Right ventricle myocardium superior (tissue), 1 donor: ENCODE measurements around the gene SURF6. TPM values are rescaled to one million over a fixed set of nuclear protein-coding genes. Genes with fewer than 3 reads are reported as not detected.
"Not testable (repeated sequence)": the region's sequence is repeated elsewhere in the genome, so short reads cannot be mapped to it uniquely, and the experiment has no call there.

ENCODE experiments used
- ATAC-seq: fragments of 200-7000 bp; cut with Tn5 transposase; one replicate; pipeline ENCODE4 v1.9.1; 2020; ENCODE audit warnings: mild to moderate bottlenecking; ENCODE audit not compliant: poor library complexity
- DNase-seq: peaks from one replicate; pipeline ENCODE4 v3.0.0-alpha.2; 2020
- intact Hi-C: fragments of 100-400 bp; cut with DNase I; formaldehyde crosslinking; loops from one replicate; pipeline ENCODE4 v1.11.2; 2022
- total RNA-seq: library from RNA; stranded (reverse); fragmentation: NEBNext Ultra II Directional; extraction: Animal tissue kit (Norgen Biotek cat#: 25700); gene quantifications from one replicate; pipeline ENCODE4 v1.2.1, GENCODE V29; 2021
- donor health status: DM: no; HTN: yes; CAD: no; lungs with severe emphysema.

SURF6 gene
- total RNA-seq, 1 donor from 2014 or later: 11.1 TPM

DNA sequence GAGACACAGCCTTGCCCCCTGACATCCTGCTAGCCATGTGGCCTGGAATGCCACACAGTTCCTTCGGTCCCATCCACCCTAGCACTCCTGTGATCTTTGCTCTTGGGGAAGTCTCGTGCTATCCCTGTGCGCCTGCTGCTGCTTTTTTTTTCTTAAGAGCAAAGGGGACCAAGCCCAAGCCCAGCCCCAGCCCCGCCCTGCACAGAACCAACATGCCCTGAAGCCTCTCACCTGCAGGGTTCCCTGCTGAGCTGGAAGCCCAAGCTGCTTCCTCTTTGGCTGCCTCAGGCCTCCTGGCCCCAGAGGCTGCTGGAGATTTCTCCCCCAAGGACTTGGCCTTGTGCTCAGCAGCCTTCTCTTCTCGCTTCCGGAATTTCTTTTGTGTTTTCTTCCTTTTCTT, 1.8 kb downstream of the SURF6 start:
- no peak for ATAC-seq
- no peak for DNase-seq
- intact Hi-C loops: loop anchor here (5.0 kb wide), 1 partner anchor 147 kb away; no protein-coding TSS in a partner anchor

DNA sequence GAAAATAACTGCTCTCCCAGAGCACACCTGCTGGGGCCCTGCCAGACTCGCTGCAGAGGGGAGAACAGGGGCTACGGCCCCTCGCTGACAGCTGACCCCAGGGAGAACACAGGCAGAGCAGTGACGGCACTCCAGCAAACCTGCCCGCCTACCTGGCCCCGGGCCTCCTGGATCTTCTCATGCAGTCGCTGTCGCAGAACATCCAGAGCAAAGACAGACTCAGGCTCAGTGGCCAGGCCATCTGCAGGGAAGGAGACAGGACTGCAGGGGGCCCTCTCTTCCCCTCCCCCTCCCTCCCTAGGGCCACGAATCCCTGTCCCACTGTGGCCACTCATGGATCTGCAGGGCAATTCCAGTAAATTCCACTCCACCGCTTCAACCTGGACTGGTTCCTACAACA, 2.4 kb downstream of the SURF6 start:
- intact Hi-C loops: loop anchor here (5.0 kb wide), 1 partner anchor 146 kb away; no protein-coding TSS in a partner anchor
- ATAC-seq (no peak), DNase-seq (no peak)

DNA sequence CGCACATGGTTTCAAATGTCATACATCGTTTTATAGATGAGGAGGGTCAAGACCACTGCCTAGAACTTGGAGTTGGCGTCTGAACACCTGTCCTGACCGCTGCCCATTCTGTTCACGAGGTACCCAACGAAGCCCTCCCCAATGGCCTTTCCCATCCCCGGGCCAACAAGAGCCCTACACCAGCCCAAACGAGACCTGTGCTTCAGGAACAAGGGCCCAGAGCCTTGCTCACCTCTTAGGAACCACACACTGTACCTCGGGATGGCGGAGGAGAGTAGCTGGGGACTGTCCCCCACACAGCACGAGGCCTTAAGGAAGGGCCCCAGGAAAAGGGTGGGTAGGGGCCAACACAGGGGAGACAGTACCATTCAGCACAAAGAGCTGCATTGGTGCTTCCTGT, 3.0 kb downstream of the SURF6 start:
- DNase-seq (no peak), ATAC-seq (no peak)
- intact Hi-C loops: loop anchor here (5.0 kb wide), 1 partner anchor 146 kb away; no protein-coding TSS in a partner anchor

DNA sequence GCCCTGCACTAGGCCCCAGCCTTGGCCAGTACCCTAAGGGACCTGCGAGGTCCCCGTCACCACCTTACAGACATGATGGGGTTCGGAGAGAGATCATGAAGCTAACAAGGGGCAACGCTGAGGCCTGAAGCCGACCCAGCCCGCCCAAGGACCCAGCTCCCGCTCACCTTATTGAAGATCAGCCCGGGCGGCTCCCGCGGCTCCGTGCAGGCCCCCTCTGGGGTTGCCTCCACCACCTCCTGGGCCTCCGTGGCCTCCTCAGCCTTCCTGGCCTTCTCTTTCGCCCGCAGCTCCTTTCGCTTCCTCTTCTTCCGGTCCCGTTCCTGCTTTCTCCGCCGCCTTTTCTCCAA, 3.6 kb downstream of the SURF6 start:
- ATAC-seq: no peak
- intact Hi-C loops: loop anchor here (5.0 kb wide), 1 partner anchor 145 kb away; no protein-coding TSS in a partner anchor
- DNase-seq: no peak

DNA sequence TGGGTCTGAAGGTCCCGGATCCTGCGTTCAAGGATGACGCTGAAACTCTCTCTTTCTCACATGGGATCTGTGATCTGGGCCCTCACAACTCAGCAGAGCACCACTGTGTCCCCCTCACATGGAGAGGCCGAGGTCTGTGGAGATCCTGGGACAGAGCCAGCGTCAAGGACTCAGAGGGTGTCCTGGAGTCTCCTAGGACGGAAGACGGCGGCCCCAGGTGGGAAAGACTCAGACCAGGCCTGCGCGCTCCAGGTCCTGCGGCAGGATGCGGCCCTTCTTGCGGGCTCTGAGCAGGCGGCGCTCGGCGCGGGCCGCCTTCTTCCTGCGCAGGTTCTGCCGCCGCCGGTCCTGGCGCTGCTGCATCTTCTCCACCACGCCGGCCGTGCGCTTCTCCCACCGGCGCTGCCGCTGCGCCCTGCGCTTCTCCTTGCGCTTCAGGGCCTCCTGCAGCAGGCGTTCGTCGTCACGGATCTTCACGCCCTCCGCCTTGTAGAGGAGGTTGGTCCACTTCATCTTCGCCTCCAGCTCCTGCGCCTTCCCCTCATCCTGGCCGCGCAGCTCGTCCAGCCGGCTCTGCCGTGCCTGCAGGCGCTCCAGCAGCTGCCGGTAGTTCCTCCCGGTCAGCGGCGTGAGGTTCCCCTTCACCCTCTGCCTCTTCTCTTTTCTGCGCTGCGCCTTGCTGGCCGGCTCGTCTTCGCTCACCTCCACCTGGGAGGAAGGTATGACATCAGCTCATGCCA, 4.2 kb downstream of the SURF6 start:
- ATAC-seq: no peak
- DNase-seq: no peak
- intact Hi-C loops: loop anchor here (5.0 kb wide), 1 partner anchor 145 kb away; no protein-coding TSS in a partner anchor

DNA sequence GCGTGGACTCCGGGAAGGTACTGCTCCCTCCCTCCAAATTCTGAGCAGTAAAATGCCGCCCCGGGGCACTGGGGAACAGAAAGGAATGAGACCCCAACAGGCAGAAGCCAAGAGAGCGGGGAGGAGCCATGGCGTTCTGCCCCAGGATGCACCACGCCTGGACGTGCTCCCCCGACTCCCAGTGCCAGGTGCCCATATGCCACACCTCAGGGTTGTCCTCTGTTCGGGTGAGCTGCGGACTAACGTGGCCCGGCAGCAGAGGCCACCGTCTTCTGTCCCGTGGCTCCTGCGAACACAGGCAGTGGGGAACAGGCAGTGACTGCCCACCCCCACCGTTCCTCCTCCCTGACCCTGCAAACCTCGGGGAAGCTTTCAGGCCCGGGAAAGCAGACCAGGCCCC, 4.8 kb downstream of the SURF6 start:
- intact Hi-C loops: loop anchor here (5.0 kb wide), 1 partner anchor 144 kb away; no protein-coding TSS in a partner anchor
- no peak for DNase-seq
- ATAC-seq: no peak

DNA sequence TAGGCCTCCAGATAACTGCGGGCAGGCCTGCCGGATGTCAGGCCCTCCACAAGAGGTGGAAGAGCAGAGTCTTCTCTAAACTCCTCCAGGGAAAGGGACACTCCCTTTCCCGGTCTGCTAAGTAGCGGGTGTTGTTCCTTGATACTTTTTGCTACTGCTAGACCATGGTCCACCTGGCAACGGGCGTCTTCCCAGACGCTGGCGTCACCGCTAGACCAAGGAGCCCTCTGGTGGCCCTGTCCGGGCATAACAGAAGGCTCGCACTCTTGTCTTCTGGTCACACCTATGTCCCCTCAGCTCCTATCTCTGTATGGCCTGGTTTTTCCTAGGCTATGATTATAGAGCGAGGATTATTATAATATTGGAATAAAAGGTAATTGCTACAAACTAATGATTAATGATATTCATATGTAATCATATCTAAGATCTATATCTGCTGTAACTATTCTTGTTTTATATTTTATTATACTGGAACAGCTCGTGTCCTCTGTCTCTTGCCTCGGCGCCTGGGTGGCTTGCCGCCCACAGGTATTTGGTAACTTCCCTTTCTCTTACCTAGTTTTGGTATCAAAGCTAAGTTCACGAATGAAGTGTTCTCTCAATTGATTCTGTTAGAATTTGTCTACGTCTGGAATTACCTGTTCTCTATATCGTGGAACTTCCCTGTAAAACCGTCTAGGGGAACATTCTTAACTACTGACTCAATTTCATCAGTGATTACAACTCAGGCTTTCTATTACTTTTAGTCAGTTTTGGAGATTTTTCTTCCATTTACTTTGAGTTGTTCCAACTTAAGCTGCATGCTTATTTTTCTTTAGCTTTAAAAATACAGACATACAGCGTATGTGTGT, 6.5 kb downstream of the SURF6 start:
- DNase-seq, ATAC-seq: not testable (repeated sequence)
- intact Hi-C loops: loop anchor here (5.0 kb wide), 1 partner anchor 142 kb away; no protein-coding TSS in a partner anchor

DNA sequence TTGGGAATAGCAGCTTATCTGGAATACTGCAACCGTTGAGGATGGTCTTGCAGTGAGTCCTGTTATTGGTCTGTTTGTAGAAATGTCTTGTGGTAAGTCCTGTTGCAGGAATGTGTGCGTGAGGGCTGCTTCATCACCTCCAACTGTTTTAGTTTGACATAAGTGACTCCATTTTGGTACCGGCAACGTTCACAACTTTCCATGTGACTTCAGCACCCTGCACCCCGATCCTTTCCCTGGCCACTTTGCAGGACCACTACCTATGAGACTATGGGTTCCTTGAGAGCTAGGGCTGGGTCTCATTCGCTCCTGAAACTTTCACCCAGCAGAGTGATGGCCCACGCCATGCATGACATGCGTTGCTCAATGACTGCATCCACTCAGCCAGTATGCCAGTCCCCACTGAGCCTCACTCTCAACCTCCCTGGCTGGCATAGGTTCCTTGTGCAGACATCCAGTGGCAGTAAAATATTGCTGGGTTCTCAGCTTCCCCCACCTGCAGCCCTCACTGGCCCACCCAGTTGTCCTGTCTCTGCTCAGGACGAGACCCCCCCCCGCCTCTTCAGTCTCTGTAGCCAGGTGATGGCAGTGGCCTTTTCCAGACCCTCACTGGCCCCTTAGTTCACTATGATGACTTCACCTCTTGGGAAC, 8.0 kb downstream of the SURF6 start:
- intact Hi-C loops: no loop called here
- DNase-seq (no peak), ATAC-seq (no peak)

DNA sequence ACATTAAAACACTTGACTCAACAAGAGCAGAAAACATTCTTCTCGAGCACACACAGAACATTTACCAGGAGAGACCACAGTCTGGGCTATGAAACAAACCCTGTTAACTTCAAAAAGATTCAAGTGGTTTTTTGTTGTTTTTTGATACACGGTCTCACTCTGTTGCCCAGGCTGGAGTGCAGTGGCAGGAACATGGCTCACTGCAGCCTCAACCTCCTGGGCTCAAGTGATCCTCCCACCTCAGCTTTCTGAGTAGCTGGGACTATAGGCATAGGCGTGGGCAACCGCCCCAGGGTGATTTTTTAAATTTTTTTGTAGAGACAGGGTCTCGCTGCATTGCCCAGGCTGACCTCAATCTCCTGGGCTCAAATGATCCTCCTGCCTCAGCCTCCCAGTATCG, 9.0 kb downstream of the SURF6 start:
- ATAC-seq, DNase-seq, intact Hi-C loops: not testable (repeated sequence)

DNA sequence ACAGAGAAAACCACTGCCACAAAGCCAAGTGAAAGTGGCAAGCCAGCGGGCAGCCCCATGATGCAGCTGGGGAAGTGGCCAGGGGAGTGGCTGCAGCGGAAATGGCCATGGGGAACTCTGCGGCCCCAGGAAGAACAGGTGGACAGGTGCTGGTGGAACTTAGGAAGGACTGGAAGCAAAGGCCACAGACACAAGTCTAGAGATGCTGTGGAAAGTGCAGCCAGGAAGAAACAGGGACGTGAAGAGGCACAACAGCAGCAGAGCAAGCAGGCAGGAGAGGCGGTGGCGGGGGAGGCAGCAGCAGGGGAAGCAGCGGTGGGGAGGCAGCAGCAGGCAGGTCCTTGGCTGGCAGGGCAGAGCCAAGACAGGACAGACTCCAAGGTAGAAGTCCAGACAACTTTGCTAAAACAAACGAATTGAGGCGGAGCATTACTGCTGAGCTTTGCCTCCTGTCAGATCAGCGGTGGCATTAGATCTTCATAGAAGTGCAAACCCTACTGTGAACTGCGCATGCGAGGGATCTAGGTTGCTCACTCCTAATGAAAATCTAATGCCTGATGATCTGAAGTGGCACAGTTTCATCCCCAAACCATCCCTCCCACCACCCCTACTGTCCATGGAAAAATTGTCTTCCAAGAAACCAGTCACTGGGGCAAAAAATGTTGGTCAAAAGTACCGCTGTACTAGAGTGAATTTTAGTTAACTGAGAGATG, 11.8 kb downstream of the SURF6 start:
- DNase-seq: no peak
- intact Hi-C loops: no loop called here
- no peak for ATAC-seq

DNA sequence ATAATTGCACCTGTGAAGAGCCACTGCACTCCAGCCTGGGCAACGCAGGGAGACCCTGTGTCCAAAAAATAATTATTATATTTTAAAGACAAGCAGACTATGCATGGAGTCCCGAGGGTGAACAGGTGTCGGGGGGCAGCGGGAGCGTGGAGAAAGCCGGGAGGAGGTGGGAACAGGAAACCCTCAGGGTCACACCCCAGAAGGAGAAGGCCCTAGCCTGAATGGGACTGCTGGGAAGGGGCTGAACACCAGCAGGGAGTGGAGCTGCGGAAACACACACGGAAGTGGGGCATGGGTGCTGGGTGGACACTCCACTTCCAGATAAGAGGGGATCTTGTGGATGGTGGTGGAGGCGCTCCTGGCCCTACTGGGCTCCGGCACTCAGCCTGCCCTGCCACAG, 12.8 kb downstream of the SURF6 start:
- ATAC-seq: no peak
- intact Hi-C loops: no loop called here
- no peak for DNase-seq

DNA sequence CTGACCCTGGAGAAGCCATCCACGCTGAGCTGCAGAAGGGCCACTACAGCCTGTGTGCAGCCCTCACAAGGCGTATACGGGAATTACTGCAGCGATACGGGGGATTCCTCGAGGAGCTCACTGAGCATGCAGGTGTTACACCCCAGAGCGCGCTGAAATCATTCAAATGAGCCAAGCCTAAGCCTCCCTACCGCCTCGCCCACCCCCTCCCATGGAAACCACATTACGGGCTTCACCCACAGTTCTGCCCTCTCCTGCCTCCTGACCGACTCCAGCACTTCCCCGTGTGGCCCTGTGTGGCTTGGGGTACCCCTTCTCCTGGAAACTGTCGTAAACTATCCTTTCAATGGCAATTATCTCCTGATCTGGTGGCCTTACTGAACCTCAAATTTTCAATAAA, 13.3 kb downstream of the SURF6 start:
- intact Hi-C loops: no loop called here
- no peak for ATAC-seq

DNA sequence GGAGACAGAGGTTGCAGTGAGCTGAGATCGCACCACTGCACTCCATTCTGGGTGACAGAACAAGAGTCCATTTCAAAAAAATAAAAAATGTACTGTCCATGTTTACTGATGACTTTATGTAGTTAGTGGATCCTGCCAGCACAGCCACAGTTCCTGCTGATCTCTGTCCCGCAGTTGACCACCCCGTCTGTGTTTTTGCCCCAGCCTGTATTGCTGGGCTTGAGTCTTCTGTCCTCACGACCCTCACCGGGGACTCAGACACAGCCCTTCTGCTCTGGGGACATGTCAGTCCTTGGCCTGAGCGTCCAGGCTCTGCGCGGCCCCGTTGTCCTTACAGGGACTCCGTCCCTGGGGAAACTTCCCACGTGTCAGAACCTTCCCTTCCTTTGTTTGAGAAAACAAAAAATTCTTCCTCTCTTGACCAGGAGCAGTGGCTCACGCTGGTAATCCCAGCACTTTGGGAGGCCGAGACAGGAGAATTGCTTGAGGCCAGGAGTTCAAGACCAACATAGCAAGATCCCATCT, 14.5 kb downstream of the SURF6 start:
- intact Hi-C loops: no loop called here
- no peak for DNase-seq
- no peak for ATAC-seq

More for the DNA sequence above, 13.3 kb downstream of the SURF6 start:
- no peak for DNase-seq

DNA sequence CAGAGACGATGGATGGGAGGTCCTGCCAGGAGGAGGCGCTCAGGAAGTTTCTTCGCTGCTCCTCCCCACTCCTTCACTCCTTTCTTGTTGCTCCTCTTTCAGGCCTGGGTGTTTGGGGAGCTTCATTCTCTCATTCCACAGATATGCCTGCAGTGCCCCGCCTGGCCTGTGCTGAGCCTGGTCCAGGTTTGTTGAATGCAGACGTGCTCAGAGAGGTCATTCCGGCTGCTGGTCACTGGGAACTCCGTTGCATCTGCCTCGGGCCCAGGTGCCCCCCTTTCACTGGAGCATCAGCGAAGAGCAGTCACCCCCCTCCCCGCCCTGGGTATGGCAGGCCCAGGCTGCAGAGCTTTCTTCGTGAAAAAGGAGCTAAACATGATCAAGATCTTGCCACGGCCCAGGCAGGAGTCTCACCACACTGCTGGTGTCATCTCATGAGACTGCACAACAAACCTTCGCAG, 15.5 kb downstream of the SURF6 start:
- intact Hi-C loops: no loop called here
- DNase-seq: no peak
- no peak for ATAC-seq

DNA sequence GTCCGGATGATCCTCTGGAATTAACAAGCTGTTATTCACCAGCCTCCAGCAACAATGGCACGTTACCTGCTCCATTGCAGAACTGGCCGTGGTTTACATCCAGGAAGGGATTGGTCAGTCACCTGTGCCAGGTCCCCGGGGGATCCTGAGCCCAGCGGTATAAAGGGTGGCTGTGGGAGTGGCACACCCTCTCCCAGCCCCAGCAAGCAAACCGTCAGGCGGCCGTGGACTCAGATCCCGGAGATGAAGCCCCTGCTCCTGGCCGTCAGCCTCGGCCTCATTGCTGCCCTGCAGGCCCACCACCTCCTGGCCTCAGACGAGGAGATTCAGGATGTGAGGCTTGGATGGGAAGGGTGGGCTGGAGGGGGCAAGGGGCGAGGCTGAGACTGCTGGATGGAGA, 18.4 kb downstream of the SURF6 start:
- DNase-seq, intact Hi-C loops, ATAC-seq: not testable (repeated sequence)

DNA sequence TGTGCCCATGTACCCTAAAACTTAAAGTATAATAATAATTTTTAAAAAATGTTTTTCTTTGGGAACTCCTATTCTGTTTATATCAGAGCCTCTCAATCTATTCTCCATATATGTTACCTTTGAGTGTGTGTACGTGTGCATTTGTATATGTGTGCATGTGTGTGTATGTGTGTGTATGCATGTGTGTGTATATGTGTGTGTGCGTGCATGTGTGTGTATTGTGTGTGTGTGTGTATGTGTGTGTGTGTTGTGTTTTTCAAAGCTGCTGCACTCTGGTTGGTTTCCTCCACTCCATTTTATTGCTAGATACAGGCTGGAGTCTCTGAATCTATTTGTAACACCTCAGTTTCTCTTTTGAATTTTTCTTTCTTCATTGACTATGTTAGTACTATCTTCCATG, 20.0 kb downstream of the SURF6 start:
- intact Hi-C loops: no loop called here
- ATAC-seq: no peak
- no peak for DNase-seq

DNA sequence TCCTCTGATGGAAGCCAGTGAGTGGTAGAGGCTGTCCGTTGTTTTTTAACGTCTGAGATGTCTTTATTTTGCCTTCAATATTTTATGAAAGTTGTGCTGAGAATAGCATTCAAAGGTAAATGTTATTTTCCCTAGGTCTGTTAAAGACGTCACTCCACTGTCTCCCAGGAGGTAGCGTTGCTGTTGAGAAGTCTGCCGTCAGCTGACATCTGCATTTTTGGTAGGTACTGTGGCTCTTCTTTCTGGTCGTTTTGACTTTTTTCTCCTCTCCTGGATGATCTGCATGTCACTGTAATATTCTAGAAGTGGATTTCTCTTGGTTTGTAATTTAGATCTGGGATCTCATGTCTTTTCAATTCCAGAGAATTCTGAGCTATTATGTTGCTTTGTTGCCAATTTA, 26.4 kb downstream of the SURF6 start:
- ATAC-seq (no peak), DNase-seq (no peak)

DNA sequence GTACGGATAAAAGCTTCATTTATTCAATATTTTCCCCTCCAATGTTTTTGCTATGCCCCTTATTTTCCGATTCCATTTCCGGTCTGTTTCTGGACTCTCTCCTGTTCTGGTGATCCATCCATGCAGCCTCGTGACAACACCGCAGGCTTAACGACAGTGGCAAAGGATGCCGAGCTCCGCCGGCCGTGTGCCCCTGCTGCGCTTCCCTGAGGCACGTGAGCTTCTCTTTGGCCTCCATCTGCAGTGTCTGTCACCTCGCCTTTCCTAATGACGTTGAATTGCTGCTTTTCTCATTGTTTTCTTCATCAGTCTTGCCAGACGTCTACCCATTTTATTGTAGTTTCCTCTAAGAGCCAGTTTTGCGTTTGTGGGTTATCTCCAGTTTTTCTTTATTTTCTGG, 28.7 kb downstream of the SURF6 start:
- intact Hi-C loops: no loop called here
- no peak for DNase-seq
- ATAC-seq: no peak

More for the DNA sequence above, 26.4 kb downstream of the SURF6 start:
- intact Hi-C loops: no loop called here
